Fibroblast of peridontal ligament (primary cell): Measurements from ENCODE around the gene NAB2.

ENCODE experiments used
- DNase-seq: peaks from one replicate; pipeline ENCODE4 v3.0.0-alpha.2; 2010; ENCODE audit errors: extremely low read depth

Gene NAB2

DNA sequence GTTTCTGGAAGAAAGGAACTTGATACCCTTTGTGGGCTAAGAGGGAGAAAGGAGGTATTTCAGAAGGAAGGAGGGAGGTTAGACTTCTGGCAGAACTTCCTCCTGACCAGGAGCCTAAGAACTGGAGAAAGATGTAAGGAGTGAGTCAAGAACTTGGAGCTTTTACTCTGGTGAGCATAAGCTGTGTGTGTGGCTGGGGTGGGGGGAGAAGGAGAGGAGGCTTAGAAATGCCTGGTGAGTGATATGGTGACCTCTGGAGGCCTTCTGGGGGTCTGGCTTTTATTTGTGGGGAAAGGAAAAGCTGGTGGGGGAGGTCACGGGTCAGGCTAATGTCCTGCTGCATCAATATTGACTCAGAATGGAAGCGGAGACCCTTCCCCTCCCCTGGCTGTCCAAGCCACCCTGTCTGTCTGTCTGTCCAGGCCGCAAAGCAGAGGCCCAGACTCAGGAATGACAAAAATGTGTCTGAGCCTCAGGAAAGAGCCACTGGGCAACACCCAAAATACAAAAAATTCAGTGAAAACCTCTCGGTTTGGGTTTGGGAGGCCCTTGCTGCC, 44.2 kb downstream of the NAB2 start:
- peak; percentile 69 for DNase-seq

DNA sequence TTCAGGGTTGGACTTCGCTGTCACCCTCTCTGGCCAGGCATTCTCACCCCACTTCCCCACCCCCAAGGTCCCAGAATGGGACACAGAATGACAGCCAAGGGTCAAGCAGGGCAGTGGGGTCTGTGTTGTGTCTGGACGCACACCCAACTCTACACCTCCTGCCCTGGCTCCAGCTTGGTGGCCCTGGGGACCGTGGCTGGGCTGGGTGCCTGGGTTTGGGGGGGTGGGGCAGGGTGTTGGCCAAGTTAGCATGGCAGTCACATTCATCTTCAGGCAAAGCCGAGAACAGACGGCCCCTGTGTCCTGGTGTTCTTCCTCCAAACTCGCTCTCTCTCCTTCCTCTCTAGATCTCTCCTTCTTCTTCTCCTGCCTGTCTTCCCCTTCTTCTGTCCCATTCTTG, 45.0 kb downstream of the NAB2 start:
- no peak for DNase-seq

DNA sequence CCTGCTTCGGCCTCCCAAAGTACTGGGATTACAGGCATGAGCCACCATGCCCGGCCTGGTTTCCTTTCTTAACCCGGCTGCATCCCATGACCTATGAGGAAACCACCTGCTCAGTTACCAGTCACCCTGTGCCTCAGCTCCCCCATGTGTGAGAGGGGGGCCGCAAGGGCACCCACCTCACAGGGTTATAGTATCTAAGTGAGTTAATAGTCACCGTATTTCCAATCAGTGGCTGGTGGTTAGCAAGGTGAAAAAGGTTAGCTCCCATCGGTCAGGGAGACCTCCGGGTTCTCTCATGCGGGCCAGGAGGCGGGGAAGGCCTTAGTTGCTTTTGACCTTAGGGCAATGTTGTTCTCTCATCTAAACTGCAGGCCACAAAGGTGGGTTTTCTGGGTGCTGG, 46.0 kb downstream of the NAB2 start:
- DNase-seq, result no peak

DNA sequence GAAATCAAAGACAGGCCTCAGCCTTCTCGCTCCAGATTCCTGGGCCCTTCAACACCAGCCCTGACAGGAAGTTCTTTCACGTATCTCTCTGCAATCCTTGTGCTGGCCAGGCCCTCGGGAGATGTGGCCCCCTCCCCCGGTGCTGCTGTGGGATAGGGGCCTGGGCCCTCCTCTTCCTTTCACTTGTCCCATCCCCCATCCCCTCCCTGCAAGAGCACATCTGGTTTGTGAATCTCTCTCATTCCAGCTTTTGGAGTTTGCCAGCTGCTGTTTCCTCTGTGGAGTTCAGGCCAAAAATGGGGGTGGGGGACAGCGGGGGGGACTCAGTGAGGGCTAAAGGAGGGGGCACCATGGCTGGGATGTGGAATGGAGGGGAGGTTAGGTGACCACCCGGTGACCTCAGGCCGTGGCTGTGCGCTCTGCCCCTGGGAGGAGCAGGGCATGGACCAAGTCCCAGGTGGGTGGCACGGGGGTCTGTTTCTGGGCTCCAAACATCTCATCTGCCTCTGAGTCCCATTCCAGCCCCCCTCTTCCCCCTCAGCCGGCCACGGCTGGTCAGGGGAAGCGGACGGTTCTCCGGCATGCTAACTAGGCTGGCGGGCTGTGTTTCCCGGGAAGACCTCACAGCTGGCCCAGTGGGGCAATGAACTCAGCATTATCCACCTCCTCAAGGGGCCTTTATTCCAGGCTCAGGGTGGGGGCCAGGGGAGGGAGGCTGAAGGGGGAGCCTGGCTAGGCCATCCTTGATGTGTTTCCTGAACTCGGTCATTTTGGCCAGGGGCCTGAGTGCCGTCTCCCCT, 46.8 kb downstream of the NAB2 start:
- peak; percentile 80 for DNase-seq

DNA sequence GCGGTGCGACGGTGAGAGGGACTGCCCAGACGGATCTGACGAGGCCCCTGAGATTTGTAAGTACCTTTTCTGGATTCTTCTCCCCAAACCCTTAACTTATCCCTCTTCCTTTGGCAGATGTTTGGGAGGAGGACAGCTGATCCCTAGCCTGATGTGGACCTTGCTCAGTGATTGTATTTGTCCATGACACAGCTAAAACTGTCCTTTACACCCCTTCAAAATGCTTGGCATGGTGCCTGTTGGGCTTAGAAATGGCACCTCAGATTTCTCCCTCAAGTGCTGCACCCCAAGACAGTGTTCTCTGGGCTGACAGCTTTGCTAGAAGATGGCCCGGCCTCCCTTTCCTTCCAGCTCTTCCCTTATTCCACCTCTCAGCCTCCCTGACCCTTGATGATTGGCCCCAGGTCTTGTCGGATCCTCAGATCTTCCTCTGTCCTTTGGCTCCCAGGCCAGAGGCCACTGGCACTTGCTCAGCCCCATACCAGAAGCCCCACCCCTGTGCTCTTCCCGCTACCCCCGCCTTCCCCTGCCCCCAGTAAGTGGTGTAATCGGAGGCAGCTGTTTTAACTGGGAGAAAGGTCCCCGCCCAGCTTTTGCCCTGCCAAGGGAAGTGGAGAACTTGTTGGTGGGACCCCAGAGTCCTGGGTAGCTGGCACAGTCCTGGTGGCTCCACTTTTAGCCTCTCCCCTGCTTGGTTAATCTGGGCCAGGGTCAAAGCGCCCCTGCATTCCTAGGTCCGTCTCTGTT, 49.8 kb downstream of the NAB2 start:
- peak; percentile 64 for DNase-seq

DNA sequence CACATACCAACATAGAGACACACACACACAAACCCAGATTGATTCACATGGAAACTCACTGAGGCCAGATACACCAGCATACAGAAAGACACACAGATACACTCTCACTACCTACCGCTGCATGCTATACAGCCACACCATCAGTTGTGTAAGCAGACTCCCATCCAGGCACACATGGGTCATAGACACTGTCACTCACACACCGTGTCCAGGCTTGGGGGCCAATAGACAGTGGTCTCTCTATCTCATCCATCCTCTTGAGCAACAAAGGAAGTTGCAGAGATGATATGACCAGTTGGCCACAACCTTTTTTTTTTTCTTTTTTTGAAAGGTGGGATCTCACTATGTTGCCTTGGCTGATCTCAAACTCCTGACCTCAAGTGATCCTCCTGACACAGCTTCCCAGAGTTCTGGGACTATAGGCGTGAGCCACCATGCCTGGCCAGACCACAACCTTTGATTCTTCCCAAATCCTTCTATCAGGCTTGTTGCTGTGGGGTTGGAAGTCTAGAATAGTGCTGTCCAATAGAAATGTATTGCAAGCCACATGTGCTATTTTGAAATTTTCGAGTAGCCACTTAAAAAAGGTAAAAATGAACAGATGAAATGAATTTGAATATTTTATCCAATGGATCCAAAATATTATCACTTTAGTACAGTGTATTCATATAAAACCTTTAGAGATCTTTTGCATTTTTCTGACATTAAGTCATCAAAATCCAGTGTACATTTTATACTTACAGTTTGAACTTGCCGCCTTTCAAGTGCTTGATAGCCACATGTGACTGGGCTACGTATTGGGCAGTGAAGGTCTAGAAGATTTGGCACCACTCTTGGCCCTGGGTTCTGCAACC, 51.1 kb downstream of the NAB2 start:
- DNase-seq, result peak; percentile 62

DNA sequence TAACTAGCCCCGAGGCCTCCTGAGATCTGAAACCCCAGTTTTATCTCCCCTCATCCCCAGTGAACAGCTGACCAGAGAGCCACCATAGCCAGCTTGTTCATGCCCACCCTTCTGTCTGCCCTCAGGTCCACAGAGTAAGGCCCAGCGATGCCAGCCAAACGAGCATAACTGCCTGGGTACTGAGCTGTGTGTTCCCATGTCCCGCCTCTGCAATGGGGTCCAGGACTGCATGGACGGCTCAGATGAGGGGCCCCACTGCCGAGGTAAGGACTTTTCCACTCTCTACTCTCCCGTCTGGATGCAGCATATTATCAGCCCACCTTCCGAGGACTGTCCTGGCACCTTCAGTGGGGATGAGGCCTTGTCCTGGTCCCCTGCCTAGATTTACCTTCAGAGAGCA, 52.3 kb downstream of the NAB2 start:
- no peak for DNase-seq

DNA sequence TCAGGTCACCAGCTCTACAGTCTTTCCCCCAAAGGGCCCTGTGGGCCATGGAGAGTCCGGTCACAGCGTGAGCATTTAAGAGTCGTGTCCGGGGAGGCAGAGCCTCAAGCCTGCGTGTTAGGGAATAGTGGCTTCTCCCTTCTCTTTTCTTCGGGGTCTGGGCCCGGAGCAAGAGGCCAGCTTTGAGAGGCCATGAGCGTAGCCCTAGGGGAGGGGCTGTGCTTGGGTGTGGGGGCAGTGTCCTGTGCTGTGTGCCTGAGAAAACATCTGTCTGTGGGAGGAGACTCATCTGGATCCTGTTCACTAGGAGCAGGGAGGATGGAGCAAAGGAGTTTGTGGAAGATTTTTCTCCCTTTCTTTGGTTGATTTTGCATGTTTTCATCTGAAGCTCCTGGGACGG, 53.2 kb downstream of the NAB2 start:
- DNase-seq, result no peak

DNA sequence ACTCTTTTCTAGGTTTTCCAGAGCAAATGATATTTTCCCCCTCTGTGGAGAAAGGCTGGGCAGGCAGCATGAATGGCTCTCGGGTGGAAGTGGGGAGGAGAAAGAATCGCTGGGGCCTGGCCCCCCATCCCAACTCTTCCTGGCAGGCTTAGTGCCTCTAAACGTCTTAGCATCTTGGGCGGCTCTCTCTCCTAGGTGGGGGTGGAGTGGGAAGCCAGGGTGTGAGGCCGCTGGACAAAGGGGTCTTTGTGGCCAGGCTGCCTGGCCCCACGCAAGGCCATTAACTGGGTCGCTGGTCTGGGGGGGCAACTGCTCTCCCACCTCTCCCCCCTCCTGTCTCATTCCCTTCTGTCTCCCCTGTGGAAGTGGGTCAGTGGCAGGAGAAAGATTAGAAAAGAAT, 53.8 kb downstream of the NAB2 start:
- no peak for DNase-seq

DNA sequence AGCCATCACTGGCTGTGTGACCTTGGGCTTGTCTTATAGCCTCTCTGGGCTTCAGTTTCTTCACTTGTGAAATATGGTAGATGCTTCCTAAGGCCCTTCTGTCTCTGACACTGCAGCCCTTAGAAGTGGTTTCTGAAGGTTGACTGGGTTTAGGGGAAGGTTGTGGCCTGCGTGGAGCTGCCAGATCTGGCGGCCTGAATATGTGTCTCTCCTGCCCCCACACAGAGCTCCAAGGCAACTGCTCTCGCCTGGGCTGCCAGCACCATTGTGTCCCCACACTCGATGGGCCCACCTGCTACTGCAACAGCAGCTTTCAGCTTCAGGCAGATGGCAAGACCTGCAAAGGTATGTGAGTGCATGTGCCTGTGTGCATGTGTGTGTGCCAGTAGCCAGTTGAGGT, 54.5 kb downstream of the NAB2 start:
- DNase-seq, result no peak
